Amniotic epithelial cell (primary cell): ENCODE results near the gene ANO3.

ENCODE experiments used
- DNase-seq: peaks from one replicate; pipeline ENCODE4 v3.0.0-alpha.2; 2010; ENCODE audit warnings: low read depth

ANO3 gene

DNA sequence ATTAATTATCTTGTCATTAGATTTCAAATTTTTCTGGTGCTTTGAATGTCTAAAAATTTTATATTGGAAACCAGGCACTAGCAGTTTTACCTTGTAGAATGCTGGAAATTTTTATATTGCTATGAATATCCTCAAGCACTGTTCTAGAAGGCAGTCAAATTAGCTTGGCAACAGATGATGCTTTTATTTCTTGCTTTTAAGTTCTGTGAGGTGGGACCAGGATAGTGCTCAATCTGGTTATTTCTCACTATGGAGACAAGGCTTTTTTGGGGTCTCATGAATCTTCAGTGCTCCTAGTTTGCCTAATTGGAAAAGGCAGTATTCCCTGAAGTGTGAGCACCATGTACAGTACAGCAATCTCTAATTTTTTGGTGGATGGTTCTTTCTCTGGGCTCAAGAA, 27.1 kb downstream of the ANO3 start:
- no peak for DNase-seq

DNA sequence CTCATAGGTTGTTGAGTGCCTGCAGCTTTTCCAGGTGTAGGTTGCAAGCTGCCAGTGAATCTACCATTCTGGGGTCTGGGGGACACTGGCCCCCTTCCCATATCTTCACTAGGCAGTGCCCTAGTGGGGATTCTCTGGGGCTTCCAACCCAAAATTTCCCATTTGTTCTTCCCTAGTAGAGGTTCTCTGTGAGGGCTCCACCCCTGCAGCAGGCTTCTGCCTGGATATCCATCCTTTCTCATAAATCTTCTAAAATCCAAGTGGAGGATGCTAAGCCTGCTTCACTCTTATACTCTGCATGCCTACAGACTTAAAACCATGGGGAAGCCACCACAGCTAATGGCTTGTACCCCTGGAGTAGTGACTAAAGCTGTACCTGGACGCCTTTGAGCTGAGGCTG, 33.4 kb downstream of the ANO3 start:
- no peak for DNase-seq

DNA sequence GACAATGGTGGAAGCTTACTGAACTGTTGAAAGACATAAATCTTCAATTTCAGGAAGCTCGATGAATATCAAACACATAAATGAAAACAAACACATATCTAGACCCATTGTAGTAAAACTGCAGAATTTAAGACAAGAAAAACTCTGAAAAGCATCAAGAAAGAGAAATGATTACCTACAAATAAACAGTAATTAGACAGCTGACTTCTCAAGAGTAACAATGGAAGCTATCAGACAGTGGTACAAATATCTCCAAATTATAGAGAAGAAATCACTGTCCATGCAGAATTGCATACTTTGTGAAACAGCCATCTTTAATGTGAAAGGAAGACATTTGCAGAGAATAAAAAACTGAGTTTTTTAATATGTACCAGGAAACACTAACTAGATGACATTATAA, 45.7 kb downstream of the ANO3 start:
- DNase-seq: no peak

DNA sequence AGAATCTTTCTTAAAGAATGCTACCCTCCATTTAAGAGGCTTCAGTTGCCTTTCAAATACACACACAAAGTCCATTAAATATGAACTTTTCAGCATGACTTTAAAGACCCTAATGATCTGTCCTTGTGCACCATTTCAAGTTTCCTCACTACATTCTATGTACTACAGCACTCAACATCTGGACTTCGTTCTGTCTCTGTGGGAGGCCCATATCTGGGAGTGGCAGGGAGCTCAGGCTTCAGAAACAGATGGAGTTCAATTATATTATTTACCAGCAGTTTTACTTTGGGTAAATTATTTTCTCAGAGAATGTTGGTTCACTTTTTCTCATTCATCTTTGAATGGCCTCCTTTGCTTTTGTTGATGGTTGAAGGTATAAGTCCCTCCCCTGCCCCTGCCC, 67.4 kb downstream of the ANO3 start:
- no peak for DNase-seq

DNA sequence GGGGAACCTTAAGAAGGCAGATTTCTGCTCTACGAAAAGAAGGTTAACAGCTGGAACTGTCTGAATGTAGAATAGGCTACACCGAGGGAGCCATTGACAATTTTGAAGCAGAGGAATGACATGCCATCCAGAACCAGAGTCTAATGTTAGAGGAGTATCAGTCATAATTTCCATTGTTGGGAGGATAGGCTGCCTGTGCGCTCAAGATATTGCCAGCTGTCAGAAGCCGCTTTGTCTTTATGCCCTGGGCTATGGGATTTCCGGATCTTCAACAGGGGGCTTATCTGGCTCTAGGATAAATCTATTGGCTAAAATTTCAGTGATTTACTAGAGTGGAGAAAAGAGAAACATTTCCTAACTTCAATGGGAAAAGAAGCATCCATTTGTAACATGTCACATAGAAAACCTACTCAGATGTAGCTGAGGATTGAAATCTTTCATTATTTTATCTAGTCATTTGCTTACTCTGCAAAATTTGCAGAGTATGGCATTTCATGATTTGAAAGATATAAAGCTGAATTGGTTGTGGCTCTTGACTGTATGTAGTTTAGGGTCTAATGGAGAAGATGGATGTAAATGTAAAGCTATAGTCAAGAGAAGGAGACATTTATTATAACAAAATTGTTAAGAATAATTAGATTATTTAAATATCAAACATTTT, 78.9 kb downstream of the ANO3 start:
- DNase-seq: no peak

DNA sequence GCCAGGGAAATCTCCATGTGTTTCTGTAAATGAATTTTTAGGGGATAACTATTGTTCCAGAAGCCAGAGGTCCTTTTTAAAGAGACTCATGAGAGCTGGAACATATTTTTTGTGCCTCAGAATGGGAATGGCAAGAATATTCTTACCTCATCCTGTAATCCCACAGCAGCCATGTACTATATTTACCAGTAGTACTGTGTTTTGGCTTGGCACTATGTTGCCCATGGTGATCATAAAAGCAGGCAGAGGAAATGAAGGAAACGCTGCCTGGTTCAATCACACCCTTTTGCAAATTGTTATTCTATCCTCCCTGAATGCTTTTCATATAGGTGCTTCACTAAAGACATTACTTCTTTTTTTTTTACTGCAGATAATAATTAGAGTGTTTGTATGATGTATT, 81.0 kb downstream of the ANO3 start:
- no peak for DNase-seq

DNA sequence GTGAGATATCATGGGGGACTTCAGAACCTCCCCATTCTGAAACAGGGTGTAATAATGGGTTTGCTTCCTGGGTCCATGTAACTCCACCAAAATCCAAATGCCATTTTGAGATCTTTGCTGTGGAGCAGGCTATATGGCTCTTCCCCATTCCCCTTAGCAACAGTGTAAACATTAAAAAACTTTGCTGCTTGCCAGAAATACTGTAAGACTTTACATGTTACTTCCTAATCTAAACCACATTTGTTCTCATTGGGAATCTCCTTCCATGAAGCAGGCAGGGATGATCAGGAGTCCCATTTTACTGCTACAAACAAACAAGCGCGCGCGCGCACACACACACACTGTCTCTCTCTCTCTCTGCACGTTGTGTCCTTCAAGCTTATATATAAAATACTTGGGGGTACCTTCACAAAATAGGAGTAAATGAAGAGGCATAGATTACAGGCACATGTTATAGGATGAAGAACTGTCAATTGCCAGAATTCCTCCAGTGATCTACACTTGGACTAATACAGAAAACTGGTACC, 86.5 kb downstream of the ANO3 start:
- DNase-seq: no peak

DNA sequence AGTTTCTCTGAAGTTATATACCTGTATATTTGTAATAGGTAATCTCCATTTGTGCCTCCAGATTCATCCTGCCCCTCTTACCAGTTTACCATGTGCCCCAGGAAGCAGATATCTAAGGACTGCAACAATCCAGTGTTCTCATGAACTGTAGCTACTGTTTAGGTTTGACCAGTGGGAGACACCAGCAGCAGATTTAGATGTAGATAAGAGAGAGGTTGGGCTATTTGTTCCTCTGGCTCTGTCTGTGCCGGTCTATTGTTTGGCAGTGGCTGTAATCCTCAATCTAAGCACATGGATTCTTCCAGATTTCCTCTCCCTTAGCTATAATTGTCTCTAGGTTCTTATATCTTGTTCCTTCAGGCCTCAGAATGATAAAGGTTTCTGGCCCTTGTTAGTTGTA, 88.4 kb downstream of the ANO3 start:
- no peak for DNase-seq

DNA sequence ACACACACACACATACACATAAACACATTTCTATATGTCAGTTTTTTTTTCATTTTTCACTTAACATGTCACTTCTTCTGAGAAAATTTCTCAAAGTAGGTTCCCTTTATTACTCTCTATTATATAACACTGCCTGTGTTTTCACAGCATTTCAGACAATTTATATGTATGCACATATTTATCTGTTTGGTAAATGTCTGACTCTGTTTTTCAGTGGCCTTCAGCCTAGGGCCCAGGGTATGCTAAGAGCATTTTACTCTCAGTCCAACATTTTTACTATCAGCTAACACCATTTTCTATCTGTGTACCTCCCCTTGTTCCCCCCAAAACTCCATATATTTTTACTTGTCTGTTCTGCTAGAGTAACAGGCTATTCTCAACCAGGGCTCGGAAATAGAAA, 92.3 kb downstream of the ANO3 start:
- DNase-seq: no peak

DNA sequence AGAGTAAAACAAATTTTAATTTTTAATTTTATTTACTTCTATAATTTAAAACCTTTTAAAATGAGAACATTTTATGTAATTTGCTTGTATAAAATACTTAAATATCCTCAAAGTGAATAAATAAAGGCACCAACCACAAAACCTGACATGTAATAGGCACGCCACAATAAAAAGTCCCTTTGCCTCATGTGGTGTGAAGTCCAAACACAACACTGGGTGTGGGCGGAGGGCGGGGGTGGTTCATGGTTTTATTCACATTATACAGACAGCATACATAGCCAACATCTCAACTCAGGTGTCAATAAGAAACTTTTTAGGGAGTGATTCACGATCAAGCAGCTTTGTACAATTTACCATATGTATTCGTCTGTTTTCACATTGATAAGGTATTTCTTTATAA, 107.9 kb downstream of the ANO3 start:
- DNase-seq: no peak

DNA sequence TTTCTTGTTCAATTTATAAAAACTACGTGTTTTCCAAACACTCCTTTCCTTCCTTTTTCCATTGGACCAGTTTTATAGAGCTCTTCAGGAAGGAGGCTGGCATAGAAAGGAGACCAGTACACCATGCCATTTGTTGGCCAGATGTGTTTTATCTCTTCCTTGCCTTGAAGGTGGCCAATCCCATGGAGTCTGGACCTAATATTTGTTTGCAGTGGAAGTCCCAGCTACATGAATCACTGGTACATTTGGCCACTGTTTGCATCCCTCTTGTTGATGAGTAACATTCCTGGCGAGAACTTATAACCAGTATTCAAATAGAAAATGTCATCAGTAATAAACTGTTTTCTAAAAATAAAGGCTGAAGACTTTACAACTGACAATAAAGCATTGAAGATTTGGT, 110.2 kb downstream of the ANO3 start:
- DNase-seq: no peak

DNA sequence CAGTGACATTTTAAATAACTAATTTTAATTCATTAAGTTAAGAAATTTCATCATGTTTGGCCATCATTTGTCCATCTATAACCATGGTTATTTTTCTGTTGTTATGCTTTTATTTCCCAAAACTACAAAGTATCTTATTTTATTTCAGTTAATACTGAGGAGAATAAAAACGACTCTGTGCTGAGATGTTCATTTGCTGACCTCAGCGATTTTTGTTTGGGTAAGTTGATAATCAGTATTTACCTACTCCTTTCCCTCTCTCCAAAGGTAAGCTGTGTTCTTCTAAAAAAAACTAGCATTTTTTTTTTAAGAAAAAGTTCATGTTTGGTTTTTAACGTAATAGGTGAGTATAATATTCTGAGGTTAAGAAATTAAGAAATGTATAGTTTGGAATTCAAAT, 111.7 kb downstream of the ANO3 start:
- DNase-seq: no peak

DNA sequence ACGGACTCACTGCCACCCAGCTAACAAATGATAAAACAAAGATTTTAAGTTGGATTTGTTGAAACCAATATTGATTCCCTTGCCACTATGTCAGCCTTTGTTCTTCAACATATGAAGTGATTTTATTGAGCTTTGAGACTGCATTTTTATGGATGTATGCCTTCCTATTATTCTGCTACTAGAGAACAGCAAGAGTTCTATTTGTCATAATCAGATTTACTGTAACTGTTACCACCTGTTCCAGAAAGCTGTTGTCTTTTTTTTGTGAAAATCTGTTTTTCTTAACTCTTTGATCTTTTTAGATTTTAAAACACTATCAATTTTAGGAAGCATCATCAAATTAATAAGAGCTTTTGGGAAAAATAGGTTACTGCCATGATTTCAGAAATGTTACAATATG, 125.7 kb downstream of the ANO3 start:
- DNase-seq: no peak

DNA sequence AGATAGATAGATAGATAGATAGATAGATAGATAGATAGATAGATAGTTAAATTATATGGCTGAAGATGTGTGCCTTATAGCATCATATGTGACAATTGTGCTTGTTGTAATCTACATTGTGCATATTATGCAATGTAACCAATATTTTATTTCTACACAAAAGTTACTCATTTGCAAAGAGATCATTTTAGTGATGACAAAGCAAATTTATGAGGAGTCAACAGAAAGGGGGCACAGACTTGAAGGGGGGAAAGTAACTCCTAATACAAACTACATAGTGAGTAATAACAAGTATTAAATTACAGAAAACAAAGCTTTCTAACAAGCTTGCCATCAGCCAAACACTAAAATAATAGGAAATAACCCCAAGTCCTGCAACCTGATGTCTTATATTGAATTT, 133.3 kb downstream of the ANO3 start:
- no peak for DNase-seq

DNA sequence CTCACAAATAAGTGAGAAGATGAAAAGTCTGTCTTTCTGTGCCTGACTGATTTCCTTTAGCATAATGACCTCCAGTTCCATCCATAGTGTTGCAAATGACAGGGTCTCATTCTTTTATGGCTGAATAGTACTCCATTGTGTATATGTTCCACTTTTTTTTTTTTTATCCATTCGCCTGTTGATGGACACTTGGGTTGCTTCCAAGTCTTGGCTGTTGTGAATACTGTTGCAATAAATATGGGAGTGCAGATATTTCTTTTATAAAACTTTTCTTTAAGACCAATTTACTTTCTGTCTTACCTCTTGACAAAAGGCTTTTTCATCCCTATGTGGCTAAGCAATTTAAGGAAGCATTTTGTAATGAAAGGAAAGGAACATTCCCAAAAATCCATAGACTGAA, 135.6 kb downstream of the ANO3 start:
- DNase-seq: no peak

DNA sequence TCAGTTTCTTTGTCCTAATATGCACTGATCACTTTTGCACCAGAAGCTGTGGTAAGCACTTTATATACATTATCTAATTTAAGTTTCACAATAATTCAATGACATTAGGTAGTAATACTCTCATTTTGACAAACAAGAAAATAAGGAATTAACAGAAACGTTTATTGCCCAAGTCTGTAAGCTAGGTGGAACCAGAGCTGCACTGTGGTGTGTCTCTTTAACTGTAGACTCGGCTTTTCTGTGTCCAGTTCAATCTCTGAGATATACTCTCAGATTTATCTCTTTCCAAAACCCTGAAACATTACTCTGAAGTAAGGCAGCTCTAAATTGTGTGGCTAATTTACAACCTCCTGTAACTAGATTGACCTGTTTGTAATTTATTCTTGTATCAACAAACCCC, 139.1 kb downstream of the ANO3 start:
- no peak for DNase-seq

DNA sequence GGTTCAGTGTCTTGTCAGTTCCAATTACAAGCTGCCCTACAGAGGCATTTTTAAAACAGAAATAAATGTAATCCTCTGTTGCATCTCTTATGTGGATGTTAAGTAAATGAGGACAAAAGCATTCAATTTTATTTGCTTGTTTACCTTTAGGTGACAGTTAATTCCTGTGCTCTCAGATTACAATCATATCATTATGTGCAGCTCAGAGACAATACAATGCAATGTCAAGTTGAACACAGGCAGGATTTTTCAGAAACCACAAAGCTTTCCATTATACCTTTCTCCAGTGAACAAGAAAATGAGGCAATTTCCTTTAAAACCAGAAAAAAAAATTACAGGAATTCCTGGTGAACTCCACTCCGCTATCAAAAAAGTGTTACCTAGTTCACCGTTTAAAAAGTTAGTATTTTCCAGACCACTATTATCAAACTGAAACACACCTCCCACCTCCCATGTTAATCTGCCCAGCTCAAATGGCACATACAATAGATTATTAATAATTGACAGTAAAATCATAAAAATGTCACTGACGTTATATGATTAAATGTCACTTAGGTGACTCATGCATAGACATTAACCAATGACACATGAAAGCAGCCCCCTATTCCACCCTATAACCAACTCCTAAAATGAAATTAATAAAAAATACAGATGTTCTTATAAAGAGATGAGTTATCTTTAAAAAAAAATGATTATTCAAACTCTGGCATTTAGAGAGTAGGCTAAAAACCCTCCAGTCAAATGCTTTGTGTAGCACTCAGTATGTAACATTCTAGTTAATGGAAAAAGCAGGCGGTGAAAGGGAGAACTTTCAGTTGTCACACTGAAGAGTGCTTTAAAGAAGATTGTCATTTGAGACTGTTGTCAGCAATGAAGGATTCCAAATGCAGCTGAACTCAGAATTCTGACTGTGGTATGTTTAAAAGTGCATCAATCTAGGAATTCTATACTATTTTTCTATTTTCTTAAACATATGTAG, 141.6 kb downstream of the ANO3 start:
- no peak for DNase-seq

DNA sequence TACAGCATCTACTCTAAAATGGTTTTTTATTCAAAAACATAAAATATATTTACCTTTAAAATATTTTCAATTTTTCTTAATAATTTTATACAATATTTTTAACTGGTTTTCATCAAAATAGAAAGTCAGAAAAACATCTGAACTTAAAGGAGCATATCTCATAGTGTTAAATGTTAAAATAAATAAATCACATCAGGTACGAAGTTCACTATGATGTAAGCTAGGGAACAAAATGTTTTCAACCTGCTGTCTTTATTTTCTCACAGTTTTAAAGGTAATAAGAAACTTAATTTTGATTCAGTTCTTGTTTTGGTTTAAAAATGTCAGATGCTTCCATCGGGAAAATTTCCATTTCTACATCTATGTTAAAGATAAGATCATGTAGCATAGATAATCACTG, 142.5 kb downstream of the ANO3 start:
- no peak for DNase-seq

DNA sequence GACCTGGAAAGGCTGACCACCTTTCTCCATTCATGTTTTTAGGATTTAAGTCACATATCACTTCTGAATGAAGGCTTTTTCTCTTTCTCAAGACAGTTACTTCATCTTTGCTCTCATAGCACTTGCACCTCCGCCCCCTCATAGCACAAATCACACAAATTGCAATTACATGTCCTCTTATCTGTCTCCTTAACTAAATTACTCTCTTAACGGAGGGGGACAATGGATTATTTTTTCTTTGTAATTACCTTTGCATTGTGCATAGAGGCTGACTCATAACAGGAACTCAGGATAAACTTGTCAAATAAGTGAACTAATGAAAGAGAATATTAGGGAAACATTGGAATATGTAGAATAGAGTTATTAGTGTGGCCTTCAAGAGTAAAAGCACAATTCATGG, 145.5 kb downstream of the ANO3 start:
- DNase-seq: no peak

DNA sequence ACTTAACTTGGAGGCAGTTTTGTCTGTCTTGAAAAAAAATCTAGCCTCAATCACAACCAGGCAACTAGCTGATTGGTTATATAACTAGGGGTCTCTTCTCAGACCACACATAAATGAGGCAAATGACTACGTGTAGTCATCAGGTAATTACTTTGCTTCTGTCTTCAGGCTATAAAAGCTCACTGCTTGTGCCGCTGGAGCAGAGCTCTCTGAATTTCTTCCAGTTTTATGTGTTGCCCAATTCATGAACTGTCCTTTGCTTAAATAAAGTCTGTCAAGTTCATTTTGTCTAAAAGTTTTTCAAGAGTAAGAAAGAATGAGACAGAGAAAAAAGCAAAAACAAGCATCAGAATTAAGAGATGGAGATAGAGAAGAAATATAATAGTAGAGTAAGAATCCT, 146.8 kb downstream of the ANO3 start:
- DNase-seq: no peak

DNA sequence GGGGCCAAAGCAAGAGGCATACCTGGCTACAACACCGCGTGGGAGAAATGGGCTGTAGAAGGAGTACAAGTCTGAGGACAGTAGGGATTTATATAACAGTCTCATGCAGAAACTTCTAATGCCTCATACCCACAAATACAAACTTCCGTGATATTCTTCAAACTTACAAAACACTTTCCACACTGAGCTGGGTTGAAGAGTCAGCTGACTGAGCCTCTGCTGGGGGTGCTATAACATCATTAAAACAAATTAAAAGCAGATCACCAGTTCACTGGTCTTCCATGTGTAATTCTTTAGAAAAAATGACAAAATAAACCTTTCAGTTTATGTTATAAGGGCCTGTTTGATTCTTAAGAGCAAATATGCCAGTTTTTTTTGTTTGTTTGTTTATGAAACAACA, 148.1 kb downstream of the ANO3 start:
- no peak for DNase-seq

DNA sequence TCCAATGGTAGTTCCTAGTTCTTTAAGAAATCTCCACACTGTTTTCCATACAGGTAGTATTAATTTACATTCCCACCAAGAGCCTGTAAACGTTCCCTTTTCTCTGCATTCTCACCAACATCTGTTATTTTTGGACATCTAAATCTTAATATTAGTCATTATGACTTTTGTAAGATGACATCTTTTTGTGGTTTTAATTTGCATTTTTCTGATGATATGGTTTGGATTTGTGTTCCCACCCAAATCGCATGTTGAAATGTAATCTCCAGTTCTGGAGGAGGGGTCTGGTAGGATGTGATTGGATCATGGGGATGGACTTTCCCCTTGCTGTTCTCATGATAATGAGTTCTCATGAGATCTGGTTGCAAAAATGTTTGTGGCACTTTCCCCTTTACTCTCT, 151.2 kb downstream of the ANO3 start:
- DNase-seq: no peak

DNA sequence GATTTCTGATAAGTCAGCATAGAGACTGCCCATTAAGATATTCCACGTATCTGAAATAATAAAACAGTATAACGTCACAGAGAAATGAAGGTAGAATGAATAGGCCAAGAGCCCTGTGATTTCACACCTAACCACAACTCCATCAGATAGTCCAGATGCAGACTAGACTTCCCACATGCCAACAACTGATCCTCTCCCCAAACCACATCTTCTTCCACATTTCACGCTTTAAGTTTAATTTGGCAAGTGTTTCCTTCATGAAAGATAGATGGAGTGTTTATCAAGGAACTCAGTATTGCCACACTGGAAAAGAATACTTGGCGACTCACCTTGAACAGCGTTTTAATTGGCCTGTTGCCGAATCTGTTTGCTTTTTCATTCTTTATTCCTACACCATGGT, 158.6 kb downstream of the ANO3 start:
- no peak for DNase-seq
